DND-41 (cell line): ENCODE results near the gene BMP5.

Source experiments
- ATAC-seq: fragments of 200-7000 bp; cut with Tn5 transposase; 3 replicates; pipeline ENCODE4 v1.9.1; 2021; ENCODE audit warnings: low read depth; ENCODE audit not compliant: insufficient read depth
- DNase-seq: peaks from one replicate; pipeline ENCODE4 v3.0.0-alpha.2; 2020
- H2AFZ ChIP-seq: 2 replicates; pipeline ENCODE4 v1.6.0; 2012; ENCODE audit warnings: low read depth, low read length
- H3K27ac ChIP-seq: 2 replicates; pipeline ENCODE4 v1.5.1; 2012; ENCODE audit warnings: low read length, inconsistent platforms
- H3K27me3 ChIP-seq: fragments of 200-600 bp; sonication (generic); 2 replicates; pipeline ENCODE4 v1.6.0; 2012; ENCODE audit warnings: low read length, mild to moderate bottlenecking, inconsistent platforms; ENCODE audit not compliant: insufficient read depth, poor library complexity
- H3K36me3 ChIP-seq: 2 replicates; pipeline ENCODE4 v1.5.1; 2012; ENCODE audit warnings: low read length, inconsistent platforms; ENCODE audit not compliant: insufficient read depth
- H3K4me1 ChIP-seq: 2 replicates; pipeline ENCODE4 v1.5.1; 2012; ENCODE audit warnings: mild to moderate bottlenecking, low read length; ENCODE audit not compliant: insufficient read depth
- H3K4me2 ChIP-seq: 2 replicates; pipeline ENCODE4 v1.6.0; 2012; ENCODE audit warnings: mild to moderate bottlenecking, moderate library complexity, low read length, inconsistent platforms; ENCODE audit not compliant: insufficient read depth
- H3K4me3 ChIP-seq, 2 experiments: fragments of 200-600 bp in 1 of 2; shearing (Covaris generic) in 1 of 2; 2 replicates each; pipeline ENCODE4 v1.5.1; 2012 to 2016; ENCODE audit warnings: inconsistent platforms in 2 of 2, low read length in 2 of 2, mild to moderate bottlenecking in 2 of 2, low read depth in 1 of 2, moderate library complexity in 1 of 2
- H3K79me2 ChIP-seq: 2 replicates; pipeline ENCODE4 v1.6.0; 2012; ENCODE audit warnings: low read length, inconsistent platforms; ENCODE audit not compliant: insufficient read depth
- H3K9ac ChIP-seq: 2 replicates; pipeline ENCODE4 v1.6.0; 2012; ENCODE audit warnings: low read depth, mild to moderate bottlenecking, inconsistent platforms, low read length, moderate library complexity
- H3K9me3 ChIP-seq: 2 replicates; pipeline ENCODE4 v1.5.1; 2012; ENCODE audit warnings: low read length, moderate library complexity, mild to moderate bottlenecking, inconsistent platforms; ENCODE audit not compliant: insufficient read depth, severe bottlenecking
- H4K20me1 ChIP-seq: 2 replicates; pipeline ENCODE4 v1.6.0; 2012; ENCODE audit warnings: low read length; ENCODE audit not compliant: insufficient read depth
- EZH2 ChIP-seq: IDR thresholded peaks from 3 replicates; pipeline ENCODE4 v1.6.1; 2012; ENCODE audit warnings: borderline replicate concordance, low read depth, mild to moderate bottlenecking, moderate library complexity, low read length, inconsistent platforms; ENCODE audit not compliant: severe bottlenecking
- TF ChIP-seq, protein P1 (sequence below): IDR thresholded peaks from 2 replicates; pipeline ENCODE4 v1.5.1; 2012; ENCODE audit warnings: borderline replicate concordance, low read length, moderate library complexity, mild to moderate bottlenecking; ENCODE audit not compliant: poor library complexity, severe bottlenecking; ENCODE audit errors: extremely low read depth

The BMP5 gene

DNA sequence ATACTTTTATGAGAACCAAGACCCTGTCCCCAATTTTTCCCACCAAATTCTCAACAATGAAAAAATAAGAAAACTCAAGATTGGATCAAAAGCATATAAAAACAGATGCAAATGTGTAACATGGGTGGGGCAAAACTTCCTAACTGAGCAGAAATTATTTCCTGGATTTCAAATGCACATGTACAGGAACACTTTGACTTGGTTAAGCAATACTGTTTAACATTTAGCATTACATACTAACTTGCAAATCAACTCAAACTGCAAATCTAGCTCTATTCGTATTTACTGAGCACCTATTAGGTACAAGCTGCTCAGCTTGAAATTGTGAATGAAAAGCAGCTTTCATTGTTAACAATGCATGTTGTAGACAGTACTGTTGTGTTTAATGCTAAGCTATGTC is 40.2 kb downstream of the BMP5 start:
- Histone ChIP-seq H3K4me2 (no peak overlapping the region), H2AFZ (no peak overlapping the region), H3K4me3 (no peak overlapping the region), H3K4me1 (no peaks in the 10 kb centered on the region), H3K9ac (no peak overlapping the region), H3K27ac (no peak overlapping the region), H3K36me3 (no peaks in the 10 kb centered on the region), H3K9me3 (no peaks in the 10 kb centered on the region), H3K79me2 (no peaks in the 10 kb centered on the region), H3K27me3 (no peaks in the 10 kb centered on the region), H4K20me1 (no peaks in the 10 kb centered on the region)
- ATAC-seq, result no peak
- TF ChIP-seq EZH2, result no peak
- TF ChIP-seq, protein P1, sequence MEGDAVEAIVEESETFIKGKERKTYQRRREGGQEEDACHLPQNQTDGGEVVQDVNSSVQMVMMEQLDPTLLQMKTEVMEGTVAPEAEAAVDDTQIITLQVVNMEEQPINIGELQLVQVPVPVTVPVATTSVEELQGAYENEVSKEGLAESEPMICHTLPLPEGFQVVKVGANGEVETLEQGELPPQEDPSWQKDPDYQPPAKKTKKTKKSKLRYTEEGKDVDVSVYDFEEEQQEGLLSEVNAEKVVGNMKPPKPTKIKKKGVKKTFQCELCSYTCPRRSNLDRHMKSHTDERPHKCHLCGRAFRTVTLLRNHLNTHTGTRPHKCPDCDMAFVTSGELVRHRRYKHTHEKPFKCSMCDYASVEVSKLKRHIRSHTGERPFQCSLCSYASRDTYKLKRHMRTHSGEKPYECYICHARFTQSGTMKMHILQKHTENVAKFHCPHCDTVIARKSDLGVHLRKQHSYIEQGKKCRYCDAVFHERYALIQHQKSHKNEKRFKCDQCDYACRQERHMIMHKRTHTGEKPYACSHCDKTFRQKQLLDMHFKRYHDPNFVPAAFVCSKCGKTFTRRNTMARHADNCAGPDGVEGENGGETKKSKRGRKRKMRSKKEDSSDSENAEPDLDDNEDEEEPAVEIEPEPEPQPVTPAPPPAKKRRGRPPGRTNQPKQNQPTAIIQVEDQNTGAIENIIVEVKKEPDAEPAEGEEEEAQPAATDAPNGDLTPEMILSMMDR, result no peak
- no peak for DNase-seq

DNA sequence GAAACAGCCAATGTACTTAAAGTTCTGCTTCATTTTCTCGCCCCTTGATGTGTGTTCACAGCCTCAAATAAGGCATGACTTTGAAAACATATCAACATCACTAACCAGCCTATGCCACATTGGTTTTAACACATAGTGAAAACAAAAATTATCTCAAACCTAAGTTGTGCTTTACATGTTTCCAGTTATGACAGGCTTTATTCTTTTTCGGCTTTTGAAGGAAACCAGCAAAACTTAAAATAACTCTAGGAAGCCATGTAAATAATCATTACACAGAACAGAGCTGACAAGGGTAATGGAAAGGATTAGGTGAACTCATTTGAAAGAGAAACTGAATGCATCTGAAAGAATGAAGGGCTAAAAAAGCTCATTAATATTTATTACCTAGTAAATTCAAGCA is 42.1 kb downstream of the BMP5 start:
- H3K27me3 ChIP-seq, result no peaks in the 10 kb centered on the region
- no peak overlapping the region for H3K4me3 ChIP-seq
- no peaks in the 10 kb centered on the region for H3K9me3 ChIP-seq
- no peaks in the 10 kb centered on the region for H3K79me2 ChIP-seq
- ATAC-seq, result no peak
- no peak overlapping the region for H3K27ac ChIP-seq
- H2AFZ ChIP-seq, result no peak overlapping the region
- H3K4me2 ChIP-seq, result no peak overlapping the region
- no peak overlapping the region for H3K9ac ChIP-seq
- TF ChIP-seq EZH2, result no peak
- TF ChIP-seq, protein P1, result no peak
- no peak for DNase-seq
- H4K20me1 ChIP-seq, result no peaks in the 10 kb centered on the region
- no peaks in the 10 kb centered on the region for H3K36me3 ChIP-seq
- H3K4me1 ChIP-seq, result no peaks in the 10 kb centered on the region

DNA sequence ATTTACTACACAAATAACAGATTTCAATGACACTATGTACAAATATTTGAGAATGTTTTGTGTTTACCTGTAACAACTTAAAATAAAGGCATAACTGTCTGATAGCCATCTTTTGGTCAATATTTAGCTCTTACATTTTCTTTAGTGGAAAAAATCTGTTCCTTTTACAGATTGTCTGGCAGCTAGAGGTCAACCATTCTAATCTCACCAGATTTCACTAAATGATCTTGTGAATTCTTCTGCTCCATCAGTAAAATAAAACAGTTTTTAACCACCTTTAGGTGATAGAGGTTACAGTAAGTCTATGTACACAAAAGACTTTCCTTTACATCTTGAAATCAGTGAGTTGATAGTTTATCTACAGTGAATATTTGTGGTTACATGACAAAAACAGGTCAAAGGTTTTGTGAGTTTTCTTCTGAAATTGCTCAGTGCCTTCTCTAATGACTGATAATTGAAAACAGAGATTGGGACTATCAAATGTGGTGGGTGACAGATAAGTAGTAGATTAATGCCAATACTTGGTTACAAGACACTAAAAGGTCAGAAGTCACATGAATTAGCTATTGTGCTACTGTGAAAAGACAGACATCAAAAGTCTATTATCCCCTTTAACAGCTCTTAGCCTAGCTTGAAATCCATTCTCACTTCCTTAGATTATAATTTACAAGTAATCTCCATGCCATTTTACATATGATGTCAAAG is 47.4 kb downstream of the BMP5 start:
- Histone ChIP-seq H2AFZ (no peak overlapping the region), H3K27me3 (no peaks in the 10 kb centered on the region), H3K4me1 (no peaks in the 10 kb centered on the region), H3K27ac (no peak overlapping the region), H3K9ac (no peak overlapping the region), H3K9me3 (no peaks in the 10 kb centered on the region), H3K36me3 (no peaks in the 10 kb centered on the region), H3K4me2 (no peak overlapping the region), H3K79me2 (no peaks in the 10 kb centered on the region), H4K20me1 (no peaks in the 10 kb centered on the region), H3K4me3 (no peak overlapping the region)
- TF ChIP-seq, protein P1, result no peak
- DNase-seq (no peak), ATAC-seq (no peak)

DNA sequence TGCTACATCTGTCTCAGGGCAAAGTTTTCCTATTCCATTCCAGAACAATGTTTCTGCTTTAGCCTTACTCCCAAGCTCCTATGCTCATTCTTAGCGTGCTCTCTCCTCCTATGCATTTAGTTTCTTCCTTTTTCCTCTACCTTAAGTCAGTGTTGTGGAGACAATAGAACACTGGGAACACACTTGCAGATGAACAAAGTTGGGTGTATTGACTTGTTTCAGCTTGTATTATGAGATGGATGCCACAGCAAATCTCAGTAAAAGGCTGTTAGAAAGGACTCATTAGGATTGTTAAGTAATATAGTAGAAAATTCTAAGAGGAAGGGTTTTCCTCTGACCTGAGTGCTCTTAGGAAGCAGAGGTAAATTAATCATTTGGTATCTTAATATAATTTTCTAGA is 48.4 kb downstream of the BMP5 start:
- Histone ChIP-seq H3K36me3 (no peaks in the 10 kb centered on the region), H4K20me1 (no peaks in the 10 kb centered on the region), H3K4me1 (no peaks in the 10 kb centered on the region), H3K27me3 (no peaks in the 10 kb centered on the region), H3K27ac (no peak overlapping the region), H3K4me3 (no peak overlapping the region), H3K9me3 (no peaks in the 10 kb centered on the region), H3K79me2 (no peaks in the 10 kb centered on the region), H3K9ac (no peak overlapping the region), H3K4me2 (no peak overlapping the region), H2AFZ (no peak overlapping the region)
- no peak for DNase-seq
- no peak for TF ChIP-seq EZH2
- TF ChIP-seq, protein P1, result no peak
- ATAC-seq, result no peak
